ENCODE data around the gene MON1B. TPM values are rescaled to one million over a fixed set of nuclear protein-coding genes. Genes with fewer than 3 reads are reported as not detected.
A peak's percentile ranks its signal among the peaks of the same experiment; 100 is the strongest.

MON1B gene
- total and polyA plus RNA-seq, 10 of the 15 experiments (the other 5 are each of a cell fraction or from before 2014, with no cell fraction given), result 5.7 to 64.5 (median 21.7) TPM

- no peak for TF ChIP-seq ZBTB33 (IDR thresholded peaks at IDR 0.05)
- 0 out of 2 replicates have a peak, but pooled peaks have one; percentile 31 for TF ChIP-seq SMARCA5 (IDR thresholded peaks at IDR 0.05)
- TF ChIP-seq STAT3 (IDR thresholded peaks at IDR 0.05; ENCODE audit: low read depth, low read length), result no peak
- no peak for TF ChIP-seq RBBP5 (conservative IDR thresholded peaks at IDR 0.05)
- TF ChIP-seq RB1 (IDR thresholded peaks at IDR 0.05; ENCODE audit: borderline replicate concordance), result peak; percentile 42; the same call in 1 of the 2 replicates
- no peak for TF ChIP-seq BCL11A (IDR thresholded peaks at IDR 0.05; ENCODE audit: low read depth, low read length)
- no peak for TF ChIP-seq ZNF217 (IDR thresholded peaks at IDR 0.05)
- no peak for TF ChIP-seq CBX3 (IDR thresholded peaks at IDR 0.05; ENCODE audit: borderline replicate concordance, low read depth)
- TF ChIP-seq CHD2 (IDR thresholded peaks at IDR 0.05; ENCODE audit: borderline replicate concordance, low read depth, low read length), result 0 out of 2 replicates have a peak, but pooled peaks have one; percentile 22
- TF ChIP-seq YBX1 (IDR thresholded peaks at IDR 0.05), result no peak
- TF ChIP-seq SMAD1 (IDR thresholded peaks at IDR 0.05; ENCODE audit: low read depth, partially characterized antibody), result no peak
- no peak for TF ChIP-seq ESRRA (IDR thresholded peaks at IDR 0.05; ENCODE audit: low read length)
- peak; percentile 37; the same call in 1 of the 2 replicates for TF ChIP-seq POLR2AphosphoS5 (IDR thresholded peaks at IDR 0.05; ENCODE audit: low read length)
- no peak for TF ChIP-seq E2F4 (IDR thresholded peaks at IDR 0.05; ENCODE audit: low read depth, low read length)
- TF ChIP-seq MEF2A (IDR thresholded peaks at IDR 0.05; ENCODE audit: insufficient read depth, low read depth, low read length), result no peak
- TF ChIP-seq CUX1 (IDR thresholded peaks at IDR 0.05; ENCODE audit: insufficient replicate concordance, low read depth, low read length), result no peak
- no peak for TF ChIP-seq ZBED1 (IDR thresholded peaks at IDR 0.05; ENCODE audit: borderline replicate concordance)
- peak; percentile 89; the same call in 1 of the 2 replicates for TF ChIP-seq TCF3 (IDR thresholded peaks at IDR 0.05; ENCODE audit: borderline replicate concordance, insufficient read depth, low read depth, low read length)
- TF ChIP-seq EP300 (IDR thresholded peaks at IDR 0.05; ENCODE audit: borderline replicate concordance in 1 of 2, control insufficient read depth in 1 of 2, low read depth in 2 of 2, low read length in 2 of 2), result no peak
These were observed 21.1 kb downstream of the MON1B start (continued) for GRCh38 chr16:77211880-77212740.

Data from GM12878 (cell line).